OCI-LY3 (cell line): Measurements from ENCODE around the gene NUDT12.

ENCODE experiments used
- CTCF ChIP-seq: fragments of 200-600, 300-600 bp; sonication (generic); IDR thresholded peaks from 2 replicates; pipeline ENCODE4 v1.5.1; 2014; ENCODE audit warnings: antibody characterized with exemption, low read length, low read depth
- EZH2phosphoT487 ChIP-seq: fragments of 200-600 bp; shearing (Covaris generic); IDR thresholded peaks from 2 replicates; pipeline ENCODE4 v1.6.1; 2018; ENCODE audit warnings: antibody characterized with exemption, mixed run types, low read depth

DNA sequence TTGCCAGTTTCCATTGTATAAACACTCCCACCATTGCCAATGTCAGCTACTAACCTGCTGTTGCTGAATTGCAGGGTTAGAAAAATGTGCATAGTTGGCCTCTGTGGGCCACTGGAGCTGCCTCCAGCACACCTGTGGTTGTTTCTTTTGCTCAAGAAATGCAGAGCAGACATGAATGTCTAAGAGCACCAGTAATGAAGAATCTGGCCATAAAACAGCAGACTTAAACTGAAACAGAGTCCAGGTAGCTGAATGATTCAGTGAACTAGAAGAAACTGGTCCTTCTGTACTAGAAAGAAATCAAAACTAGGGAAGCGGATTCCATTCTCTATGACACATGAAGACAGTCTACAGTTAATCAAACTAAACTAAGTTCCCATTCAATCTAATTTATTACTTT lies 48.2 kb downstream of the NUDT12 start:
- TF ChIP-seq CTCF (no peak), EZH2phosphoT487 (no peak)
